CD4-positive, alpha-beta T cell treated with Interleukin-17A for 1 hour (primary cell): ENCODE results near the gene MYO5C.
"Not testable (repeated sequence)": the region's sequence is repeated elsewhere in the genome, so short reads cannot be mapped to it uniquely, and the experiment has no call there.

ENCODE experiments used
- DNase-seq: peaks from one replicate; pipeline ENCODE4 v3.0.0-alpha.2; 2020

The MYO5C gene

GRCh38 chr15:52303093-52303772, 7.6 kb upstream of the MYO5C start:
- no peak for DNase-seq

GRCh38 chr15:52301265-52301847, 5.8 kb upstream of the MYO5C start:
- DNase-seq: no peak

- DNase-seq: no peak
Measured at GRCh38 chr15:52294881-52295420, 653 bp downstream of the MYO5C start.

GRCh38 chr15:52292780-52293392, 2.7 kb downstream of the MYO5C start:
- DNase-seq: no peak

GRCh38 chr15:52291204-52291603, 4.4 kb downstream of the MYO5C start:
- DNase-seq: no peak

- DNase-seq: no peak
Measured at GRCh38 chr15:52290800-52291199, 4.8 kb downstream of the MYO5C start.

- DNase-seq: no peak
Measured at GRCh38 chr15:52290329-52290728, 5.3 kb downstream of the MYO5C start.

- DNase-seq: no peak
Measured at GRCh38 chr15:52289629-52290081, 5.9 kb downstream of the MYO5C start.

GRCh38 chr15:52288986-52289385, 6.6 kb downstream of the MYO5C start:
- no peak for DNase-seq

GRCh38 chr15:52288051-52288942, 7.3 kb downstream of the MYO5C start:
- no peak for DNase-seq

- no peak for DNase-seq
Measured at GRCh38 chr15:52287114-52287513, 8.5 kb downstream of the MYO5C start.

- not testable (repeated sequence) for DNase-seq
Measured at GRCh38 chr15:52285941-52286340, 9.7 kb downstream of the MYO5C start.

GRCh38 chr15:52284164-52284563, 11.4 kb downstream of the MYO5C start:
- DNase-seq: no peak

GRCh38 chr15:52283281-52283680, 12.3 kb downstream of the MYO5C start:
- no peak for DNase-seq

GRCh38 chr15:52282418-52282817, 13.2 kb downstream of the MYO5C start:
- DNase-seq: no peak

- DNase-seq: no peak
Measured at GRCh38 chr15:52281085-52282035, 14.2 kb downstream of the MYO5C start.

- DNase-seq: no peak
Measured at GRCh38 chr15:52280326-52281084, 15.1 kb downstream of the MYO5C start.

GRCh38 chr15:52278636-52279367, 16.8 kb downstream of the MYO5C start:
- no peak for DNase-seq

- DNase-seq: no peak
Measured at GRCh38 chr15:52278135-52278534, 17.5 kb downstream of the MYO5C start.

GRCh38 chr15:52277575-52277974, 18.0 kb downstream of the MYO5C start:
- DNase-seq: no peak
